ENCODE results near the gene CDK6. TPM values are rescaled to one million over a fixed set of nuclear protein-coding genes. Genes with fewer than 3 reads are reported as not detected.

The CDK6 gene
- total and polyA plus RNA-seq, 2 of the 8 experiments (the other 6 are each of a cell fraction or from before 2014, with no cell fraction given): 5.9 to 18.9 TPM

- ChIA-PET POLR2A (ENCODE audit: partially characterized antibody) (no interaction called here), CTCF (ENCODE audit: partially characterized antibody) (interaction anchor here (0.6 kb wide), 1 partner anchor 1325 kb away, joined by 3 read pairs; no protein-coding TSS in a partner anchor)
- no peak overlapping the region for H4K91ac ChIP-seq (replicated peaks; ENCODE audit: insufficient read length, low read length)
- H3K23ac ChIP-seq (ENCODE audit: insufficient read length): no peak overlapping the region
- H2AK5ac ChIP-seq (ENCODE audit: low read depth, low read length): no peak overlapping the region
- H4K5ac ChIP-seq (ENCODE audit: insufficient read length, low read depth, low read length): no peak overlapping the region
- H2BK120ac ChIP-seq (replicated peaks; ENCODE audit: low read depth, low read length): no peak overlapping the region
- WGBS, 2 experiments (ENCODE audit: extremely low coverage in 1 of 2, insufficient coverage in 1 of 2, insufficient read length in 1 of 2, insufficient replicate concordance in 2 of 2, low coverage in 1 of 2, low lambda C conversion rate in 2 of 2, missing lambda C conversion rate in 1 of 2): 85% methylated on average over 2 of the region's 2 CpGs; no CpG with 5 or more reads in 1 of the 2 experiments
- no peak overlapping the region for H3K4ac ChIP-seq (replicated peaks; ENCODE audit: insufficient read length, low read depth, low read length)
- H3K14ac ChIP-seq (ENCODE audit: insufficient read length): no peak overlapping the region
- no peak overlapping the region for H2BK5ac ChIP-seq (ENCODE audit: low read depth, low read length)
- no peak overlapping the region for H2BK20ac ChIP-seq (ENCODE audit: low read length)
- no peak for DNase-seq (ENCODE audit: low read depth in 1 of 2, low spot score in 2 of 2)
- no peak overlapping the region for H3K4me3 ChIP-seq (ENCODE audit: extremely low read depth in 1 of 4, insufficient read depth in 2 of 4, low read depth in 3 of 4, low read length in 4 of 4)
- H3K9ac ChIP-seq (replicated peaks in 1 of 4; ENCODE audit: extremely low read depth in 1 of 4, low read depth in 3 of 4, low read length in 3 of 4): no peak overlapping the region
- H2AFZ ChIP-seq (ENCODE audit: low read length): no peak overlapping the region
- no peaks in the 10 kb centered on the region for H3K36me3 ChIP-seq (ENCODE audit: control insufficient read depth in 2 of 4, insufficient read depth in 4 of 4, low read length in 3 of 4)
- H3K79me1 ChIP-seq (ENCODE audit: low read depth, low read length): no peaks in the 10 kb centered on the region
- H3K4me1 ChIP-seq (replicated peaks in 1 of 4; ENCODE audit: control insufficient read depth in 3 of 4, insufficient read depth in 4 of 4, low read length in 3 of 4): no peaks in the 10 kb centered on the region
- no peaks in the 10 kb centered on the region for H3K23me2 ChIP-seq (ENCODE audit: low read depth, low read length)
- H2BK12ac ChIP-seq (ENCODE audit: low read depth, low read length): no peak overlapping the region
- H3K18ac ChIP-seq (ENCODE audit: extremely low read depth, low read length): no peak overlapping the region
- no peaks in the 10 kb centered on the region for H3K79me2 ChIP-seq (ENCODE audit: control insufficient read depth in 1 of 2, insufficient read depth in 2 of 2, low read length in 2 of 2)
- TF ChIP-seq CBX5 (IDR thresholded peaks at IDR 0.05; ENCODE audit: low read depth, low read length) (no peak), ZNF274 (IDR thresholded peaks at IDR 0.05; ENCODE audit: borderline replicate concordance, extremely low read depth, low read length) (no peak)
- H3K9me3 ChIP-seq (ENCODE audit: insufficient read depth in 2 of 2, low read depth in 1 of 2, low read length in 1 of 2): no peaks in the 10 kb centered on the region
- no peak overlapping the region for H3K56ac ChIP-seq (replicated peaks; ENCODE audit: insufficient read length, low read depth, low read length)
- no peak overlapping the region for H4K8ac ChIP-seq (ENCODE audit: extremely low read depth, insufficient read depth, low read length)
- no peak overlapping the region for H2BK15ac ChIP-seq (ENCODE audit: low read length)
- H4K20me1 ChIP-seq (replicated peaks in 1 of 2; ENCODE audit: control insufficient read depth in 1 of 2, insufficient read depth in 2 of 2, low read length in 2 of 2): no peaks in the 10 kb centered on the region
- no peak for FAIRE-seq
- no peak overlapping the region for H3K27ac ChIP-seq (ENCODE audit: low read depth, low read length)
- H3K4me2 ChIP-seq (ENCODE audit: insufficient read depth in 1 of 2, low read depth in 2 of 2, low read length in 2 of 2): no peak overlapping the region
- no peaks in the 10 kb centered on the region; a peak in 1 of 7 replicates for H3K27me3 ChIP-seq (replicated peaks in 1 of 4; ENCODE audit: control insufficient read depth in 3 of 4, extremely low read depth in 1 of 4, insufficient read depth in 3 of 4, low read length in 3 of 4)
Observed at GRCh38 chr7:92845736-92846135, 9.4 kb upstream of the CDK6 start.

All from H1 (cell line).